ENCODE data around the gene SBNO2. TPM values are rescaled to one million over a fixed set of nuclear protein-coding genes. Genes with fewer than 3 reads are reported as not detected.

SBNO2 gene
- total and polyA plus RNA-seq, 2 of the 4 experiments (the other 2 are of a cell fraction) = 13.4 to 40.5 TPM

- Histone ChIP-seq H4K8ac (ENCODE audit: low read depth in 2 of 2, low read length in 2 of 2) (peak overlapping the region; percentile 16 to 58; a peak in 3 of 4 replicates), H3K18ac (ENCODE audit: low read depth, low read length) (no peak overlapping the region), H3K4me3 (ENCODE audit: insufficient read depth, low read depth, low read length) (no peak overlapping the region), H3K56ac (ENCODE audit: extremely low read depth, insufficient read depth, low read length) (no peak overlapping the region), H3K23ac (ENCODE audit: low read depth, low read length) (peak overlapping the region; percentile 23; the same call in 1 of the 2 replicates), H3K9me3 (ENCODE audit: control insufficient read depth, insufficient read depth, low read length) (no peaks in the 10 kb centered on the region), H3K27ac (ENCODE audit: insufficient read depth, low read length) (peak overlapping the region; percentile 15), H2BK120ac (ENCODE audit: low read depth, low read length) (peak overlapping the region; percentile 43; the same call in 1 of the 2 replicates), H3K14ac (replicated peaks; ENCODE audit: low read depth, low read length) (0 out of 2 replicates have a peak overlapping the region, but pooled peaks have one; percentile 19), H4K20me1 (ENCODE audit: insufficient read depth, low read length) (peaks cover 78% of the 10 kb centered on the region), H2BK15ac (ENCODE audit: low read depth, low read length) (no peak overlapping the region), H3K9me1 (ENCODE audit: insufficient read depth, low read length) (peaks cover 25% of the 10 kb centered on the region), H3K4ac (ENCODE audit: low read depth, low read length) (peak overlapping the region; percentile 69), H3K4me1 (ENCODE audit: control insufficient read depth, insufficient read depth, low read length) (peaks cover 25% of the 10 kb centered on the region), H2AFZ (replicated peaks; ENCODE audit: low read length, poor library complexity) (no peak overlapping the region), H3K27me3 (ENCODE audit: control insufficient read depth, insufficient read depth, low read length) (no peaks in the 10 kb centered on the region), H2AK5ac (ENCODE audit: low read depth, low read length) (peak overlapping the region; percentile 98), H3K9ac (ENCODE audit: low read depth, low read length) (no peak overlapping the region), H3K79me1 (ENCODE audit: low read depth in 1 of 2, low read length in 2 of 2) (peaks cover 15 to 92% of the 10 kb centered on the region in 2 experiments), H4K5ac (ENCODE audit: low read depth, low read length) (0 out of 2 replicates have a peak overlapping the region, but pooled peaks have one; percentile 7), H4K91ac (ENCODE audit: insufficient read depth, low read depth, low read length) (peak overlapping the region; percentile 60), H3K36me3 (ENCODE audit: control insufficient read depth, insufficient read depth, low read length) (peaks cover 14% of the 10 kb centered on the region; the same call in 1 of the 2 replicates), H2AK9ac (replicated peaks; ENCODE audit: low read depth, low read length, poor library complexity) (peak overlapping the region; percentile 62), H3K4me2 (ENCODE audit: low read depth, low read length) (no peak overlapping the region), H2BK20ac (ENCODE audit: low read depth, low read length) (peak overlapping the region; percentile 35; the same call in 1 of the 2 replicates), H2BK5ac (ENCODE audit: low read depth, low read length, poor library complexity, severe bottlenecking) (peak overlapping the region; percentile 19)
- no TSS peak for BruUV-seq (replicated peaks)
- in situ Hi-C loops (cut with MboI; ENCODE audit: low sequenced_read_pairs) = no loop called here
- intact Hi-C loops (cut with micrococcal nuclease) = no loop called here
- dilution Hi-C loops (cut with HindIII; ENCODE audit: low sequenced_read_pairs, unreplicated experiment) = no loop called here
- ATAC-seq (ENCODE audit: low read depth) (peak; percentile 27), DNase-seq (peak; percentile 58)
- ChIA-PET CTCF (no interaction called here), POLR2A (ENCODE audit: unreplicated experiment) (no interaction called here)
- no peak for TF ChIP-seq BHLHE40 (IDR thresholded peaks at IDR 0.05; ENCODE audit: low read depth, low read length)
- 0 out of 2 replicates have a peak, but pooled peaks have one; percentile 10 for TF ChIP-seq RFX5 (IDR thresholded peaks at IDR 0.05; ENCODE audit: low read depth, low read length)
- TF ChIP-seq CTCF (conservative IDR thresholded peaks at IDR 0.05; ENCODE audit: low read depth, low read length) = no peak
- TF ChIP-seq RAD21 (IDR thresholded peaks at IDR 0.05; ENCODE audit: low read length) = no peak
- 0 out of 2 replicates have a peak, but pooled peaks have one; percentile 10 for TF ChIP-seq MAZ (IDR thresholded peaks at IDR 0.05; ENCODE audit: borderline replicate concordance, low read depth, low read length)
- 90% methylated on average over 27 of the region's 39 CpGs; no CpG with 5 or more reads in 1 of the 2 experiments for WGBS, 2 experiments (ENCODE audit: extremely low coverage in 2 of 2, insufficient read length in 1 of 2)
Measured at GRCh38 chr19:1213391-1214286, 39.6 kb upstream of the SBNO2 start.

Measured in IMR-90 (cell line).